ENCODE data around the gene CAD.
"Not testable (repeated sequence)": the region's sequence is repeated elsewhere in the genome, so short reads cannot be mapped to it uniquely, and the experiment has no call there.

The CAD gene

GRCh38 chr2:27217173-27218121 is at the start of gene CAD:
TSS of gene CAD (plus strand) at chr2:27217369. CDS start at chr2:27217552, 183 bp downstream.
- FAIRE-seq = peak; percentile 88

GRCh38 chr2:27170581-27171337 is 46.4 kb upstream of the CAD start:
- FAIRE-seq (no peak), DNase-seq (ENCODE audit: insufficient read length, low spot score) (no peak)

More at GRCh38 chr2:27217173-27218121, at the start of gene CAD:
- DNase-seq (ENCODE audit: insufficient read length, low spot score) = peak; percentile 82

GRCh38 chr2:27171351-27171848 is 45.8 kb upstream of the CAD start:
- DNase-seq (ENCODE audit: insufficient read length, low spot score) (no peak), FAIRE-seq (no peak)

- no peak for DNase-seq (ENCODE audit: insufficient read length, low spot score)
- no peak for FAIRE-seq
Measured at GRCh38 chr2:27174638-27175037, 42.5 kb upstream of the CAD start.

GRCh38 chr2:27175330-27175729 is 41.8 kb upstream of the CAD start:
- DNase-seq (ENCODE audit: insufficient read length, low spot score) (no peak), FAIRE-seq (no peak)

- FAIRE-seq = not testable (repeated sequence)
Measured at GRCh38 chr2:27175781-27176180, 41.4 kb upstream of the CAD start.

GRCh38 chr2:27177441-27178351 is 39.5 kb upstream of the CAD start:
- DNase-seq (ENCODE audit: insufficient read length, low spot score) (no peak), FAIRE-seq (no peak)

More at GRCh38 chr2:27175781-27176180, 41.4 kb upstream of the CAD start:
- DNase-seq (ENCODE audit: insufficient read length, low spot score) = not testable (repeated sequence)

- DNase-seq (ENCODE audit: insufficient read length, low spot score) (no peak), FAIRE-seq (no peak)
Measured at GRCh38 chr2:27178469-27178868, 38.7 kb upstream of the CAD start.

- DNase-seq (ENCODE audit: insufficient read length, low spot score) (no peak), FAIRE-seq (no peak)
Measured at GRCh38 chr2:27179344-27180000, 37.7 kb upstream of the CAD start.

- DNase-seq (ENCODE audit: insufficient read length, low spot score) = no peak
- no peak for FAIRE-seq
Measured at GRCh38 chr2:27182346-27182745, 34.8 kb upstream of the CAD start.

- DNase-seq (ENCODE audit: insufficient read length, low spot score) = no peak
- no peak for FAIRE-seq
Measured at GRCh38 chr2:27184115-27184514, 33.1 kb upstream of the CAD start.

- FAIRE-seq (no peak), DNase-seq (ENCODE audit: insufficient read length, low spot score) (no peak)
Measured at GRCh38 chr2:27185331-27186026, 31.7 kb upstream of the CAD start.

- FAIRE-seq = no peak
- no peak for DNase-seq (ENCODE audit: insufficient read length, low spot score)
Measured at GRCh38 chr2:27186613-27187345, 30.4 kb upstream of the CAD start.

GRCh38 chr2:27189989-27190388 is 27.2 kb upstream of the CAD start:
- DNase-seq (ENCODE audit: insufficient read length, low spot score) (no peak), FAIRE-seq (no peak)

- FAIRE-seq = peak; percentile 56
Measured at GRCh38 chr2:27191070-27191829, 25.9 kb upstream of the CAD start.

GRCh38 chr2:27194538-27195354 is 22.4 kb upstream of the CAD start:
- DNase-seq (ENCODE audit: insufficient read length, low spot score) (no peak), FAIRE-seq (no peak)

More at GRCh38 chr2:27191070-27191829, 25.9 kb upstream of the CAD start:
- no peak for DNase-seq (ENCODE audit: insufficient read length, low spot score)

GRCh38 chr2:27195799-27196198 is 21.4 kb upstream of the CAD start:
- not testable (repeated sequence) for DNase-seq (ENCODE audit: insufficient read length, low spot score); FAIRE-seq
